HEK293 (cell line): ENCODE measurements around the gene KCNQ4.

Experiments
- GLI4 ChIP-seq: fragments of 450-650 bp; formaldehyde crosslinking; IDR thresholded peaks from 2 replicates; pipeline ENCODE4 v1.5.1; 2016; ENCODE audit warnings: missing biosample characterization, missing genetic modification characterization
- ZFP41 ChIP-seq: fragments of 450-650 bp; formaldehyde crosslinking; IDR thresholded peaks from 2 replicates; pipeline ENCODE4 v1.5.1; 2016; ENCODE audit warnings: missing biosample characterization, missing genetic modification characterization, borderline replicate concordance
- ZIC2 ChIP-seq: fragments of 450-650 bp; formaldehyde crosslinking; IDR thresholded peaks from 2 replicates; pipeline ENCODE4 v1.5.1; 2016; ENCODE audit warnings: missing biosample characterization, missing genetic modification characterization
- ZNF311 ChIP-seq: fragments of 450-650 bp; formaldehyde crosslinking; IDR thresholded peaks from 2 replicates; pipeline ENCODE4 v1.5.1; 2017; ENCODE audit warnings: missing biosample characterization, missing genetic modification characterization, borderline replicate concordance
- ZNF433 ChIP-seq: fragments of 450-650 bp; formaldehyde crosslinking; IDR thresholded peaks from 2 replicates; pipeline ENCODE4 v1.5.1; 2016; ENCODE audit warnings: missing biosample characterization, missing genetic modification characterization, low read depth
- ZNF660 ChIP-seq: fragments of 450-650 bp; IDR thresholded peaks from 2 replicates; pipeline ENCODE4 v1.5.1; 2018; ENCODE audit warnings: missing biosample characterization, mild to moderate bottlenecking, missing genetic modification characterization
- ZNF791 ChIP-seq: fragments of 450-650 bp; formaldehyde crosslinking; IDR thresholded peaks from 2 replicates; pipeline ENCODE4 v1.5.1; 2016; ENCODE audit warnings: missing biosample characterization, missing genetic modification characterization
- TF ChIP-seq, protein P1 (sequence below): fragments of 450-650 bp; formaldehyde crosslinking; IDR thresholded peaks from 2 replicates; pipeline ENCODE4 v1.5.1; 2016; ENCODE audit warnings: missing biosample characterization, missing genetic modification characterization
- TF ChIP-seq, protein P2 (sequence below): fragments of 450-650 bp; formaldehyde crosslinking; IDR thresholded peaks from 2 replicates; pipeline ENCODE4 v1.5.1; 2016; ENCODE audit warnings: missing biosample characterization, missing genetic modification characterization

DNA sequence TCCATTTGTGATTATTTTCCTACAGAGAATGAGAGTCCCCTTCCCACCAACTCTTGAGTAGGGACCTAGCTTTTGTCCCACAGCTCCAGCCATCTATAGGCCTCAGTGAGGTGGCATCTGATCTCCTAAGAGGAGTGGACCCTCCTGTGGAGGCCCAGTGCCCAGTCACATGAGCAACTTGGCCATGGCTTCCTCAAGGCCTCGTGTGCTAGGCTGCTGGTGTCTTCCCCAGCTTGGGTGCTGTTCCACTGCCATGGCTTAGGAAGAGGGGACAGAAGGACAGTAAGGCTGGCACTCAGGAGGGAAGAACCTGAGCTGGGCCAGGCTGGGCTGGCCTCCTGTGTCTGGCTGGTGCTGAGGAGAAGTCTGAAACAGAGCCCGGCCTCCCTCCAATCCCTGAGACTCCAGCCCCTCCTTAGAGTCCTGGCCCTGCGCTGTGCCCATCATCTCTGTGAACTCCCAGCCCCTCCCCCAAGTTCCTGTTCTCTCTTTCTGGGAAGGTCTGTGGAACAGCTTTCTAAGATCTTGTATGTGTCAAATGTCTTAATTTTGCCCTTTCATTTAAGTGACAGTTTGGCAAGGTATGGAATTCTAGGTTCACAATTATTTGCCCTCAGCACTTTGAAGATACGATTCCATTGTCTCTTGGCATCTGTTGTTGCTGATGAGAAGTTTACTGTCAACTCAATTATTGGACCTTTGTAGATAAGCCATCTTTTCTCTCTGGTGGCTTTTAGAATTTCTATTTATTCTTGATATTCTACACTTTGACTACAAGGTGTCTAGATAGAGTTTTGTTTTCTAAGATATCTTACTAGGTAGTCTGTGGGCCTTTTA lies 7.1 kb upstream of the KCNQ4 start:
- no peak for TF ChIP-seq ZNF791 (tag by site-specific recombination)
- TF ChIP-seq, protein P1, sequence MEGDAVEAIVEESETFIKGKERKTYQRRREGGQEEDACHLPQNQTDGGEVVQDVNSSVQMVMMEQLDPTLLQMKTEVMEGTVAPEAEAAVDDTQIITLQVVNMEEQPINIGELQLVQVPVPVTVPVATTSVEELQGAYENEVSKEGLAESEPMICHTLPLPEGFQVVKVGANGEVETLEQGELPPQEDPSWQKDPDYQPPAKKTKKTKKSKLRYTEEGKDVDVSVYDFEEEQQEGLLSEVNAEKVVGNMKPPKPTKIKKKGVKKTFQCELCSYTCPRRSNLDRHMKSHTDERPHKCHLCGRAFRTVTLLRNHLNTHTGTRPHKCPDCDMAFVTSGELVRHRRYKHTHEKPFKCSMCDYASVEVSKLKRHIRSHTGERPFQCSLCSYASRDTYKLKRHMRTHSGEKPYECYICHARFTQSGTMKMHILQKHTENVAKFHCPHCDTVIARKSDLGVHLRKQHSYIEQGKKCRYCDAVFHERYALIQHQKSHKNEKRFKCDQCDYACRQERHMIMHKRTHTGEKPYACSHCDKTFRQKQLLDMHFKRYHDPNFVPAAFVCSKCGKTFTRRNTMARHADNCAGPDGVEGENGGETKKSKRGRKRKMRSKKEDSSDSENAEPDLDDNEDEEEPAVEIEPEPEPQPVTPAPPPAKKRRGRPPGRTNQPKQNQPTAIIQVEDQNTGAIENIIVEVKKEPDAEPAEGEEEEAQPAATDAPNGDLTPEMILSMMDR = no peak
- no peak for TF ChIP-seq ZNF311 (tag by site-specific recombination)
- TF ChIP-seq GLI4 (tag by site-specific recombination) = no peak
- TF ChIP-seq ZNF660 (tag by site-specific recombination) = no peak
- TF ChIP-seq, protein P2, sequence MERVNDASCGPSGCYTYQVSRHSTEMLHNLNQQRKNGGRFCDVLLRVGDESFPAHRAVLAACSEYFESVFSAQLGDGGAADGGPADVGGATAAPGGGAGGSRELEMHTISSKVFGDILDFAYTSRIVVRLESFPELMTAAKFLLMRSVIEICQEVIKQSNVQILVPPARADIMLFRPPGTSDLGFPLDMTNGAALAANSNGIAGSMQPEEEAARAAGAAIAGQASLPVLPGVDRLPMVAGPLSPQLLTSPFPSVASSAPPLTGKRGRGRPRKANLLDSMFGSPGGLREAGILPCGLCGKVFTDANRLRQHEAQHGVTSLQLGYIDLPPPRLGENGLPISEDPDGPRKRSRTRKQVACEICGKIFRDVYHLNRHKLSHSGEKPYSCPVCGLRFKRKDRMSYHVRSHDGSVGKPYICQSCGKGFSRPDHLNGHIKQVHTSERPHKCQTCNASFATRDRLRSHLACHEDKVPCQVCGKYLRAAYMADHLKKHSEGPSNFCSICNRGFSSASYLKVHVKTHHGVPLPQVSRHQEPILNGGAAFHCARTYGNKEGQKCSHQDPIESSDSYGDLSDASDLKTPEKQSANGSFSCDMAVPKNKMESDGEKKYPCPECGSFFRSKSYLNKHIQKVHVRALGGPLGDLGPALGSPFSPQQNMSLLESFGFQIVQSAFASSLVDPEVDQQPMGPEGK (tag by site-specific recombination) = no peak
- no peak for TF ChIP-seq ZFP41
- no peak for TF ChIP-seq ZIC2 (tag by site-specific recombination)
- TF ChIP-seq ZNF433 (tag by site-specific recombination) = no peak
